HG03558 (cell line): ENCODE measurements around the gene NEXN.
"Not testable (repeated sequence)": the region's sequence is repeated elsewhere in the genome, so short reads cannot be mapped to it uniquely, and the experiment has no call there.

Experiments
- ATAC-seq: cut with Tn5 transposase; IDR thresholded peaks from one replicate; pipeline ENCODE4 v1.9.1; 2021; ENCODE audit warnings: moderate number of reproducible peaks; ENCODE audit not compliant: unreplicated experiment; ENCODE audit errors: extremely low read depth

Gene NEXN

GRCh38 chr1:77955709-77956108, 67.3 kb downstream of the NEXN start:
- no peak for ATAC-seq

GRCh38 chr1:77956464-77956863, 68.0 kb downstream of the NEXN start:
- no peak for ATAC-seq

GRCh38 chr1:77958391-77958790, 70.0 kb downstream of the NEXN start:
- ATAC-seq: no peak

GRCh38 chr1:77958850-77959249, 70.4 kb downstream of the NEXN start:
- no peak for ATAC-seq

GRCh38 chr1:77961392-77961791, 73.0 kb downstream of the NEXN start:
- ATAC-seq: no peak

GRCh38 chr1:77966291-77966690, 77.9 kb downstream of the NEXN start:
- no peak for ATAC-seq

- ATAC-seq: no peak
These were observed 81.8 kb downstream of the NEXN start for GRCh38 chr1:77970192-77970591.

GRCh38 chr1:77972080-77972479, 83.7 kb downstream of the NEXN start:
- no peak for ATAC-seq

- ATAC-seq: no peak
These were observed 87.0 kb downstream of the NEXN start for GRCh38 chr1:77975386-77975785.

- ATAC-seq: no peak
These were observed 87.5 kb downstream of the NEXN start for GRCh38 chr1:77975907-77976306.

- ATAC-seq: no peak
These were observed 88.1 kb downstream of the NEXN start for GRCh38 chr1:77976433-77977076.

- no peak for ATAC-seq
These were observed 89.5 kb downstream of the NEXN start for GRCh38 chr1:77977989-77978292.

- peak; percentile 73 for ATAC-seq
These were observed 90.0 kb downstream of the NEXN start for GRCh38 chr1:77978293-77978968.

GRCh38 chr1:77978969-77979876, 90.8 kb downstream of the NEXN start, which contains the start of gene FUBP1:
Gene FUBP1, minus strand, starts transcription at chr1:77979072. Its CDS starts 68 bp downstream, at chr1:77979004.
- ATAC-seq: peak; percentile 56

- ATAC-seq: not testable (repeated sequence)
These were observed 95.0 kb downstream of the NEXN start for GRCh38 chr1:77983352-77983996.

- ATAC-seq: no peak
These were observed 95.6 kb downstream of the NEXN start for GRCh38 chr1:77983997-77984355.

- no peak for ATAC-seq
These were observed 96.2 kb downstream of the NEXN start for GRCh38 chr1:77984629-77985028.

GRCh38 chr1:77986810-77987209, 98.4 kb downstream of the NEXN start:
- no peak for ATAC-seq

- no peak for ATAC-seq
These were observed 99.5 kb downstream of the NEXN start for GRCh38 chr1:77987919-77988318.

- no peak for ATAC-seq
These were observed 101.3 kb downstream of the NEXN start for GRCh38 chr1:77989744-77990143.
